ENCODE data around the gene AUTS2. TPM values are rescaled to one million over a fixed set of nuclear protein-coding genes. Genes with fewer than 3 reads are reported as not detected.
A peak's percentile ranks its signal among the peaks of the same experiment; 100 is the strongest.

AUTS2 gene
- total RNA-seq, 1 donor from 2014 or later, result 80.6 TPM

- no peaks in the 10 kb centered on the region for H3K9me3 Mint-ChIP-seq (ENCODE audit: unreplicated experiment)
Measured at GRCh38 chr7:69795932-69796331, 197.7 kb downstream of the AUTS2 start.

DNA sequence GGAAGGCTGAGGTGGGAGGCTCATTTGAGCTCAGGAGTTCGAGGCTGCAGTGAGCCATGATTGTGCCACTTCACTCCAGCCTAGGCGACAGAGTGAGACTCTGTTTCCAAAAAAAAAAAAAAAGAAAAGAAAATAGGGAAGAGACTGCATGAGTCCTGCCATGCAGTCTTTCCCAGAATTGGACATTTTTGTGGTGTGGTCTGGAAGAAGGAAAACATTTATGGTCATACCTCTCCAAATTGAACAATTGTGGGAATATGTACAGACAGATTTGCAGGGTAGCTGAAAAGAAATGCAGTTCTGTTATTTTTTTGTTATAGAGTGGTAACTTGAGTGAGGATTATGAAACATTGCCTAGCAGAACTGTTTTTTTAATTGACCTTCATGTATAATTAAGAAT, 198.1 kb downstream of the AUTS2 start:
- H3K36me3 Mint-ChIP-seq (ENCODE audit: unreplicated experiment), result no peaks in the 10 kb centered on the region
- H3K4me3 Mint-ChIP-seq (ENCODE audit: unreplicated experiment), result no peak overlapping the region
- peaks cover 50% of the 10 kb centered on the region for H3K4me1 Mint-ChIP-seq (ENCODE audit: unreplicated experiment)
- TF ChIP-seq, protein P1, sequence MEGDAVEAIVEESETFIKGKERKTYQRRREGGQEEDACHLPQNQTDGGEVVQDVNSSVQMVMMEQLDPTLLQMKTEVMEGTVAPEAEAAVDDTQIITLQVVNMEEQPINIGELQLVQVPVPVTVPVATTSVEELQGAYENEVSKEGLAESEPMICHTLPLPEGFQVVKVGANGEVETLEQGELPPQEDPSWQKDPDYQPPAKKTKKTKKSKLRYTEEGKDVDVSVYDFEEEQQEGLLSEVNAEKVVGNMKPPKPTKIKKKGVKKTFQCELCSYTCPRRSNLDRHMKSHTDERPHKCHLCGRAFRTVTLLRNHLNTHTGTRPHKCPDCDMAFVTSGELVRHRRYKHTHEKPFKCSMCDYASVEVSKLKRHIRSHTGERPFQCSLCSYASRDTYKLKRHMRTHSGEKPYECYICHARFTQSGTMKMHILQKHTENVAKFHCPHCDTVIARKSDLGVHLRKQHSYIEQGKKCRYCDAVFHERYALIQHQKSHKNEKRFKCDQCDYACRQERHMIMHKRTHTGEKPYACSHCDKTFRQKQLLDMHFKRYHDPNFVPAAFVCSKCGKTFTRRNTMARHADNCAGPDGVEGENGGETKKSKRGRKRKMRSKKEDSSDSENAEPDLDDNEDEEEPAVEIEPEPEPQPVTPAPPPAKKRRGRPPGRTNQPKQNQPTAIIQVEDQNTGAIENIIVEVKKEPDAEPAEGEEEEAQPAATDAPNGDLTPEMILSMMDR (IDR thresholded peaks at IDR 0.05), result no peak
- H3K27me3 Mint-ChIP-seq (ENCODE audit: unreplicated experiment), result no peaks in the 10 kb centered on the region
- DNase-seq (ENCODE audit: extremely low spot score, unreplicated experiment), result no peak
- H3K9me3 Mint-ChIP-seq (ENCODE audit: unreplicated experiment), result no peaks in the 10 kb centered on the region
- peak overlapping the region; percentile 32 for H3K27ac Mint-ChIP-seq (ENCODE audit: unreplicated experiment)

More at GRCh38 chr7:69795932-69796331, 197.7 kb downstream of the AUTS2 start:
- Mint-ChIP-seq H3K27me3 (ENCODE audit: unreplicated experiment) (no peaks in the 10 kb centered on the region), H3K36me3 (ENCODE audit: unreplicated experiment) (no peaks in the 10 kb centered on the region), H3K4me1 (ENCODE audit: unreplicated experiment) (peaks cover 48% of the 10 kb centered on the region), H3K27ac (ENCODE audit: unreplicated experiment) (no peak overlapping the region), H3K4me3 (ENCODE audit: unreplicated experiment) (no peak overlapping the region)
- TF ChIP-seq, protein P1 (IDR thresholded peaks at IDR 0.05), result no peak
- no peak for DNase-seq (ENCODE audit: extremely low spot score, unreplicated experiment)

DNA sequence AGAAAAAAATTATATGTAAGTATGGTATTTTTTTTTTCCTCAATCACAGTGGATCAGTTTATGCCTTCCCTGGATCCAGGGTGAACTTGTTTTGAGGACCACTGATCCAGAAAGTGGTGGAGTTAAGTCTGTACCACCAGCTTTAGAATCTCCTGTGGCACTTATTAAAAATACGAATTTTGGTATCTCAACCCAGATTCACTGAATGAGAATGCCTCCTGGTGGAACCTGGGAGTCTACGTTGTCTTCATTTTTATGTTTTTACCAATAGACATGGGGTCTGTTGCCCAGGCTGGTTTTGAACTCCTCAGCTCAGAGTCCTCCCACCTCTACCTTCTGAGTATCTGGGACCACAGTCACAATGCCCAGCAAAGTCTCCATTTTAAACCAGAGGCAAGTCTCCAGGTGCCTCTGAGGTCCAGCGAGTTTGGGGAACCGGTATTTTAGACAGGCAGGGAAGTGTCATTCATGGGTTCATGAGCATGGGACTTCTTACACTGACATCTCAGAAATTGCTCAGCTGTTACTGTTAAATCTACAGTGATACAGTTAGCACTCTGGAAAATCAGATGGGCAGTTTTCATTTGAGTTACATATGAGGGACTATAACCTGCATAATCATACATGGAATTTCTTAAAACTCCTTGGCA, 200.9 kb downstream of the AUTS2 start:
- H3K27ac Mint-ChIP-seq (ENCODE audit: unreplicated experiment), result no peak overlapping the region

DNA sequence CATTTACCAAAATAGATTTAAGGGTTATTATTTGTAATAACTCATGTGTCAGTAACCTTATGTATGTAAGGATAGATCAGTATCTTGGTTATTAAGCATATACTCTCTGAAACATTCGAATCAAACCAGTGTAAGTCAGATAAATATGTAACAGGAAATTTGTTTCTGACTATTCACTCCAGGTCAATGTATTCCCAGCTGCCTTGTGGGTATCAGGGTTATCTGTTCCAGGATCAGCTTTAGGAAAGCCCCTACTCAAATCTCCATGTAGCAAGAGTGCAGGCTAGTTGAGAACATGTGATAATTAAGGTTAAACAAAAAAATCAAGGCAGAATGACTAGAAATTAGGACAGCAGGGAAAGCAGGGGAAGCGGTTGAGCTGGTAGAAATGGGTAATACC, 201.7 kb downstream of the AUTS2 start:
- DNase-seq (ENCODE audit: extremely low spot score, unreplicated experiment), result no peak
- Mint-ChIP-seq H3K4me1 (ENCODE audit: unreplicated experiment) (peaks cover 57% of the 10 kb centered on the region), H3K27ac (ENCODE audit: unreplicated experiment) (no peak overlapping the region), H3K9me3 (ENCODE audit: unreplicated experiment) (no peaks in the 10 kb centered on the region), H3K36me3 (ENCODE audit: unreplicated experiment) (no peaks in the 10 kb centered on the region), H3K27me3 (ENCODE audit: unreplicated experiment) (no peaks in the 10 kb centered on the region), H3K4me3 (ENCODE audit: unreplicated experiment) (no peak overlapping the region)
- TF ChIP-seq, protein P1 (IDR thresholded peaks at IDR 0.05), result no peak

More for the DNA sequence above, 200.9 kb downstream of the AUTS2 start:
- H3K4me1 Mint-ChIP-seq (ENCODE audit: unreplicated experiment), result peaks cover 56% of the 10 kb centered on the region
- DNase-seq (ENCODE audit: extremely low spot score, unreplicated experiment), result no peak
- H3K9me3 Mint-ChIP-seq (ENCODE audit: unreplicated experiment), result no peaks in the 10 kb centered on the region
- H3K36me3 Mint-ChIP-seq (ENCODE audit: unreplicated experiment), result no peaks in the 10 kb centered on the region
- TF ChIP-seq, protein P1 (IDR thresholded peaks at IDR 0.05), result no peak
- H3K4me3 Mint-ChIP-seq (ENCODE audit: unreplicated experiment), result no peak overlapping the region
- H3K27me3 Mint-ChIP-seq (ENCODE audit: unreplicated experiment), result no peaks in the 10 kb centered on the region

DNA sequence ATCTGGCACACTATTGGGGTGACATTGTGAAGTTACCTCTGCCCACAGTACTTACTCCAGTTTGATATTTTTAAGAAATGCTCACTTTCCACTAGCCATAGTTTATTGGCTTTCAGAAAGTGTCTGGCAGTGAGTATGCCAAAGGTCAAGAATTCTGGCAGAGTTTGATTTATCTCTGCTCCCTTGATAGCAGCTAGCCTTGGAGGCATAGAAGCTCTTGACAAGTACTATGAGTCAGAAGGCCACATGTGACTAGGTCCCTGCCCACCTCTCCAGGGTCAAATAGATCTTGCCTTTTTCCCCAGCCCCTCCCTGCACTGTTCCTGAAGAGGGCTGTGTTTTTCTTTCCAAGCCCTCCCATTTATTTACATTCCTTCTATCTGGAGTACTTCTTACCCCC, 202.2 kb downstream of the AUTS2 start:
- no peak for DNase-seq (ENCODE audit: extremely low spot score, unreplicated experiment)
- H3K4me1 Mint-ChIP-seq (ENCODE audit: unreplicated experiment), result peaks cover 62% of the 10 kb centered on the region
- no peaks in the 10 kb centered on the region for H3K27me3 Mint-ChIP-seq (ENCODE audit: unreplicated experiment)

More for the DNA sequence above, 202.2 kb downstream of the AUTS2 start:
- TF ChIP-seq, protein P1 (IDR thresholded peaks at IDR 0.05), result no peak
- Mint-ChIP-seq H3K27ac (ENCODE audit: unreplicated experiment) (no peak overlapping the region), H3K9me3 (ENCODE audit: unreplicated experiment) (no peaks in the 10 kb centered on the region), H3K4me3 (ENCODE audit: unreplicated experiment) (no peak overlapping the region), H3K36me3 (ENCODE audit: unreplicated experiment) (no peaks in the 10 kb centered on the region)
